Stimulated activated naive CD8-positive, alpha-beta T cell treated with anti-CD3 and anti-CD28 coated beads, Interleukin-15, amount 100 ng/mL, for 72 hours (primary cell): ENCODE data around the gene ABCA3.
A peak's percentile ranks its signal among the peaks of the same experiment; 100 is the strongest.

Source experiments
- ATAC-seq: fragments of 150-1000 bp; cut with Tn5 transposase; 2 replicates; pipeline ENCODE4 v1.10.0; 2021; ENCODE audit warnings: mild to moderate bottlenecking, moderate library complexity
- DNase-seq, 2 donors: peaks; one replicate each; pipeline ENCODE4 v3.0.0; 2021 to 2022
- H3K27ac Mint-ChIP-seq, 2 donors: one replicate each; pipeline ENCODE4 v1.8.0; 2022; ENCODE audit warnings: mild to moderate bottlenecking in 2 of 2, mixed read lengths in 2 of 2, moderate library complexity in 2 of 2
- H3K27me3 Mint-ChIP-seq: one replicate; pipeline ENCODE4 v1.8.0; 2022; ENCODE audit warnings: mixed read lengths
- H3K4me1 Mint-ChIP-seq: one replicate; pipeline ENCODE4 v1.8.0; 2022; ENCODE audit warnings: mild to moderate bottlenecking, mixed read lengths
- H3K4me3 Mint-ChIP-seq, 2 donors: one replicate each; pipeline ENCODE4 v1.8.0; 2022; ENCODE audit warnings: mild to moderate bottlenecking in 2 of 2, mixed read lengths in 2 of 2, moderate library complexity in 1 of 2
- H3K9me3 Mint-ChIP-seq, 2 donors: one replicate each; pipeline ENCODE4 v1.8.0; 2022; ENCODE audit warnings: mixed read lengths in 2 of 2

ABCA3 gene

GRCh38 chr16:2299121-2299914 lies 41.2 kb downstream of the ABCA3 start:
- Mint-ChIP-seq H3K4me1 (peaks cover 11% of the 10 kb centered on the region), H3K27ac (no peak overlapping the region), H3K4me3 (no peak overlapping the region), H3K27me3 (no peaks in the 10 kb centered on the region), H3K9me3 (no peaks in the 10 kb centered on the region)
- ATAC-seq, result peak; percentile 35
- DNase-seq, result no peak

GRCh38 chr16:2298621-2299020 lies 41.9 kb downstream of the ABCA3 start:
- DNase-seq (no peak), ATAC-seq (no peak)
- no peak overlapping the region for H3K27ac Mint-ChIP-seq
- no peak overlapping the region for H3K4me3 Mint-ChIP-seq
- no peaks in the 10 kb centered on the region for H3K27me3 Mint-ChIP-seq
- peaks cover 11% of the 10 kb centered on the region for H3K4me1 Mint-ChIP-seq
- H3K9me3 Mint-ChIP-seq, result no peaks in the 10 kb centered on the region

GRCh38 chr16:2297506-2297860 lies 43.0 kb downstream of the ABCA3 start:
- no peaks in the 10 kb centered on the region for H3K27me3 Mint-ChIP-seq
- H3K4me3 Mint-ChIP-seq, result no peak overlapping the region
- H3K4me1 Mint-ChIP-seq, result peaks cover 11% of the 10 kb centered on the region
- H3K9me3 Mint-ChIP-seq, result no peaks in the 10 kb centered on the region
- DNase-seq (no peak), ATAC-seq (no peak)
- no peak overlapping the region for H3K27ac Mint-ChIP-seq

- Mint-ChIP-seq H3K4me1 (peaks cover 11% of the 10 kb centered on the region), H3K27me3 (no peaks in the 10 kb centered on the region), H3K9me3 (no peaks in the 10 kb centered on the region), H3K4me3 (no peak overlapping the region), H3K27ac (peak overlapping the region in 1 of 2 donors; percentile 6)
- ATAC-seq (peak; percentile 77), DNase-seq (peak; percentile 12 to 24)
These were observed 43.6 kb downstream of the ABCA3 start for GRCh38 chr16:2296661-2297505.

GRCh38 chr16:2295056-2295798 lies 45.3 kb downstream of the ABCA3 start:
- Mint-ChIP-seq H3K4me1 (peaks cover 11% of the 10 kb centered on the region), H3K9me3 (no peaks in the 10 kb centered on the region), H3K27me3 (no peaks in the 10 kb centered on the region), H3K27ac (no peak overlapping the region), H3K4me3 (no peak overlapping the region)
- ATAC-seq (no peak), DNase-seq (no peak)

GRCh38 chr16:2292221-2292620 lies 48.3 kb downstream of the ABCA3 start:
- DNase-seq (no peak), ATAC-seq (no peak)
- Mint-ChIP-seq H3K27me3 (no peaks in the 10 kb centered on the region), H3K4me1 (peaks cover 7% of the 10 kb centered on the region), H3K27ac (no peak overlapping the region), H3K4me3 (no peak overlapping the region), H3K9me3 (no peaks in the 10 kb centered on the region)

GRCh38 chr16:2289282-2289681 lies 51.2 kb downstream of the ABCA3 start:
- Mint-ChIP-seq H3K4me3 (no peak overlapping the region), H3K4me1 (no peaks in the 10 kb centered on the region), H3K27me3 (no peaks in the 10 kb centered on the region), H3K9me3 (no peaks in the 10 kb centered on the region), H3K27ac (no peak overlapping the region)
- DNase-seq (no peak), ATAC-seq (no peak)

GRCh38 chr16:2288726-2289125 lies 51.8 kb downstream of the ABCA3 start:
- DNase-seq (no peak), ATAC-seq (no peak)
- H3K27me3 Mint-ChIP-seq, result no peaks in the 10 kb centered on the region
- no peak overlapping the region for H3K27ac Mint-ChIP-seq
- no peak overlapping the region for H3K4me3 Mint-ChIP-seq
- no peaks in the 10 kb centered on the region for H3K4me1 Mint-ChIP-seq
- no peaks in the 10 kb centered on the region for H3K9me3 Mint-ChIP-seq

GRCh38 chr16:2287916-2288547 lies 52.5 kb downstream of the ABCA3 start:
- Mint-ChIP-seq H3K4me1 (no peaks in the 10 kb centered on the region), H3K9me3 (no peaks in the 10 kb centered on the region), H3K4me3 (no peak overlapping the region), H3K27ac (peak overlapping the region in 1 of 2 donors; percentile 76), H3K27me3 (no peaks in the 10 kb centered on the region)
- DNase-seq (no peak), ATAC-seq (no peak)

GRCh38 chr16:2286550-2286949 lies 54.0 kb downstream of the ABCA3 start:
- DNase-seq (no peak), ATAC-seq (no peak)
- no peak overlapping the region for H3K4me3 Mint-ChIP-seq
- no peaks in the 10 kb centered on the region for H3K27me3 Mint-ChIP-seq
- no peak overlapping the region for H3K27ac Mint-ChIP-seq
- no peaks in the 10 kb centered on the region for H3K4me1 Mint-ChIP-seq
- H3K9me3 Mint-ChIP-seq, result no peaks in the 10 kb centered on the region

GRCh38 chr16:2285731-2286191 lies 54.8 kb downstream of the ABCA3 start:
- no peak for ATAC-seq
- Mint-ChIP-seq H3K4me3 (no peak overlapping the region), H3K9me3 (no peaks in the 10 kb centered on the region), H3K27me3 (no peaks in the 10 kb centered on the region), H3K4me1 (no peaks in the 10 kb centered on the region), H3K27ac (peak overlapping the region in 1 of 2 donors; percentile 80)
- DNase-seq, result no peak

GRCh38 chr16:2284797-2285576 lies 55.5 kb downstream of the ABCA3 start:
- no peaks in the 10 kb centered on the region for H3K4me1 Mint-ChIP-seq
- DNase-seq (no peak), ATAC-seq (no peak)
- H3K9me3 Mint-ChIP-seq, result no peaks in the 10 kb centered on the region
- H3K27me3 Mint-ChIP-seq, result no peaks in the 10 kb centered on the region
- peak overlapping the region in 1 of 2 donors; percentile 18 for H3K4me3 Mint-ChIP-seq
- peak overlapping the region in 1 of 2 donors; percentile 80 for H3K27ac Mint-ChIP-seq

GRCh38 chr16:2284001-2284770 lies 56.3 kb downstream of the ABCA3 start:
- Mint-ChIP-seq H3K4me1 (no peaks in the 10 kb centered on the region), H3K9me3 (no peaks in the 10 kb centered on the region), H3K27me3 (no peaks in the 10 kb centered on the region), H3K4me3 (no peak overlapping the region), H3K27ac (no peak overlapping the region)
- peak; percentile 29 for ATAC-seq
- DNase-seq, result no peak
